ENCODE data around the gene USH1C.

USH1C gene

DNA sequence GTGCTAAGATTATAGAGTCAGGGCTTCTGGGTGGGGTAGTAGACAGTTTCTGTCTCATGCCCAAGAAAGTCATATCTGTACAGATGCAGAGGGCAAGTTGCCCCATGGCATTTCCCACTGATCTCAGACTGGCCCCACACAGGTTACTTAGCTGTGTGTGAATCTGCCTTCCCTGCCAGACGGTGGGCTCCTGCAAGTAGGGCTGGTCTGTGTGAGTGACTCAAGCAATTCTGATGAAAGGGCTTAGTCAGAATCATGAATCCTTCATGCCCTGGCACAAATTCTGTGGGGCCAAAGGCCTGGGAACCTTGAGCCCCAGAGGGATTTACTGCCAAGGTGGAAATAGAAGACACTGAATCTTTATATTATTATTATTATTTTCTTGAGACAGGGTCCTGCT is 30.4 kb downstream of the USH1C start:
- no peak for TF ChIP-seq ZFX (IDR thresholded peaks at IDR 0.05; ENCODE audit: borderline replicate concordance)
- TF ChIP-seq, protein P1, sequence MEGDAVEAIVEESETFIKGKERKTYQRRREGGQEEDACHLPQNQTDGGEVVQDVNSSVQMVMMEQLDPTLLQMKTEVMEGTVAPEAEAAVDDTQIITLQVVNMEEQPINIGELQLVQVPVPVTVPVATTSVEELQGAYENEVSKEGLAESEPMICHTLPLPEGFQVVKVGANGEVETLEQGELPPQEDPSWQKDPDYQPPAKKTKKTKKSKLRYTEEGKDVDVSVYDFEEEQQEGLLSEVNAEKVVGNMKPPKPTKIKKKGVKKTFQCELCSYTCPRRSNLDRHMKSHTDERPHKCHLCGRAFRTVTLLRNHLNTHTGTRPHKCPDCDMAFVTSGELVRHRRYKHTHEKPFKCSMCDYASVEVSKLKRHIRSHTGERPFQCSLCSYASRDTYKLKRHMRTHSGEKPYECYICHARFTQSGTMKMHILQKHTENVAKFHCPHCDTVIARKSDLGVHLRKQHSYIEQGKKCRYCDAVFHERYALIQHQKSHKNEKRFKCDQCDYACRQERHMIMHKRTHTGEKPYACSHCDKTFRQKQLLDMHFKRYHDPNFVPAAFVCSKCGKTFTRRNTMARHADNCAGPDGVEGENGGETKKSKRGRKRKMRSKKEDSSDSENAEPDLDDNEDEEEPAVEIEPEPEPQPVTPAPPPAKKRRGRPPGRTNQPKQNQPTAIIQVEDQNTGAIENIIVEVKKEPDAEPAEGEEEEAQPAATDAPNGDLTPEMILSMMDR (IDR thresholded peaks at IDR 0.05) = no peak
- H3K27ac ChIP-seq = no peak overlapping the region

GRCh38 chr11:17512101-17512500 is 32.1 kb downstream of the USH1C start:
- H3K27ac ChIP-seq = no peak overlapping the region
- TF ChIP-seq ZFX (IDR thresholded peaks at IDR 0.05; ENCODE audit: borderline replicate concordance) = no peak
- TF ChIP-seq, protein P1 (IDR thresholded peaks at IDR 0.05) = no peak

DNA sequence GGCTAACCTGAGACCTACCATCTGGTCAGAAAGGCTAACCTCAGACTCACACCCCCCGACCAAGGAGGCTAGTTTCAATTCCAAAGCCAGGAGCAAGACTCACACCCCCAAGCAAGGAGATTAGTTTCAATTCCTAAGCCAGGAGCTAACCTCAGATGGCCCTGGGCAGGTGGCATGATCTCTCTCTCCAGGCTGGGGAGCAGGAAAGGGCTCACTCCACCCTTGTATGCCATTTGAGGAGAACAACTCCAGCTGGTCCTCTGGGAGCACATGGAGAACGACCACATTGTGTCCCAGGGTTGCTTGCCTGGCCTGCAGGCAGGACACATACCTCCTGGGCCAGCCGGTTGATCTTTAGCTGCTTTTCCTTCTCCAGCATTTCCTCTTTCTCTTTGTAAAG is 32.6 kb downstream of the USH1C start:
- no peak overlapping the region for H3K27ac ChIP-seq

DNA sequence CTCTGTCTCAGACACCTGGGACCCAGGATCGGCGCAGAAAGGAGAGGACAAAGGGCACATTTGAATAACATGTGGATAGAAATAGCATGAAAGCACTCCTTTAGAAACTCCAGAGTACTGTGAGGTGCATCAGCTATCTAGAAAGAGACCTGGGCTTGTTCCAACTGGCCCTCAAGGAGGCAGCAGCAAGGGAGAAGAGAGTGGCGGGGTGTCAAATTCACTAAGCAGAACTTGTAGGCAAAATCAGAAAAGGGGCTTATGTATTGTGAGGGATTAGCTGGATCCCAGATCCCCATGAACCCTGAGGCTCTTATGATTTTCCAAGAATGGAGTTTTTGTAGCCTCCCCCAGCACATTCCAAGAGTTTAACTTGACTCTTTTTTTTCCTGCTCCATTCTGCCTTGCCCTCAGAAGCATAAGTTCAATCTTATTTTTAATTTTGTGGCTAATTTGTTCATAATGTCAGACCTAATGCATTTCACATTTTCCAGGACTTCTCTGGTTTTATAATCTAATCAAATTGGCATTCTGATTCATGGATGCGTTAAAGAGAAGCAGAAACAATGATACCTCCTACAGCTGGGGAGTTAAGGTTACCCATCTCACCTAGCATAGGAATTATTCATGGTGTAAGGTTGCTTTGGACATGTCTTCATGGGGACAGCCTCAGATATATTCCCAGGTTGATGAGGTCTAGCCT is 33.6 kb downstream of the USH1C start:
- H3K27ac ChIP-seq = no peak overlapping the region
- TF ChIP-seq ZFX (IDR thresholded peaks at IDR 0.05; ENCODE audit: borderline replicate concordance) = no peak
- TF ChIP-seq, protein P1 (IDR thresholded peaks at IDR 0.05) = no peak

More for the DNA sequence above, 32.6 kb downstream of the USH1C start:
- TF ChIP-seq, protein P1 (IDR thresholded peaks at IDR 0.05) = no peak
- no peak for TF ChIP-seq ZFX (IDR thresholded peaks at IDR 0.05; ENCODE audit: borderline replicate concordance)

- TF ChIP-seq ZFX (IDR thresholded peaks at IDR 0.05; ENCODE audit: borderline replicate concordance) = no peak
- TF ChIP-seq, protein P1 (IDR thresholded peaks at IDR 0.05) = no peak
- no peak overlapping the region for H3K27ac ChIP-seq
Measured at GRCh38 chr11:17508791-17509190, 35.4 kb downstream of the USH1C start.

DNA sequence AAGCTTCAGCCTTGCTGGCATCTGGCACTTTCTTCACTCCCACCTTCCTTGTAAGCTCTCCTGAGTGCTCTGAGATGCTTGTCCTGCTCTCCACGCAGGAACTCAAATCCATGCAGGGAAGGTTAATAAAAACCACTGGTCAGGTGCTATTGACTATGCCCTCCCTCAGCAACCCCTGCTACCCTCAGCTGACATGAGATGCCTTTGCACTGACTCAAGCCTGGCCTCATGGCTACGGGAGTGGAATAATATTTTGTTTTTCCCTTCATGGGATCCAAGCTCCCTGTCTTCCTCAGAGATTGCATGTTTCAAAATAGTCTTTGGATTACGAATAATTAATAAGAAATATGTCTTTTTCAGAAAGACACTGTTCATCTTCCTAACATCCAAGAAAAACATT is 35.9 kb downstream of the USH1C start:
- TF ChIP-seq, protein P1 (IDR thresholded peaks at IDR 0.05) = no peak
- TF ChIP-seq ZFX (IDR thresholded peaks at IDR 0.05; ENCODE audit: borderline replicate concordance) = no peak
- H3K27ac ChIP-seq = no peak overlapping the region

DNA sequence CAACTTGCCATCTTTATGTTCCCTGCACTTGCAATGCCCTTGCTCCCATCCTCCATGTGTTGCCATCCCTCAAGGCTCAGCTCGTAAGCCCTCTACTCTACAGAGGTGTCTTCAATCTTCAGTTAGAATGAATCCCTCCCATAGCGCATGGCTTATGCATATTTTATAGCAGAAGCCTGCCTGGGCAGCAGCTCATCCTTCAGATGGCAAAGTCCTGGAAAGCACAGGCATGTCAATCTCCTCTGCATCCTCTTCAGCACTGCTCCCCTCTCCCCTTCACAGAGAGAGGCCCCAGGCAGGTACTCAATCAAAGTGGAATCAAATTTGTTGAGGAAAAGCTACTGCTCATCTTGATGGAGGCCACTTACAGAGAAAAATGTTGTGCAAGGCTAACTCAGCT is 36.4 kb downstream of the USH1C start:
- no peak for TF ChIP-seq ZFX (IDR thresholded peaks at IDR 0.05; ENCODE audit: borderline replicate concordance)
- TF ChIP-seq, protein P1 (IDR thresholded peaks at IDR 0.05) = no peak
- no peak overlapping the region for H3K27ac ChIP-seq
